HepG2 (cell line): Measurements from ENCODE around the gene LRBA. TPM values are rescaled to one million over a fixed set of nuclear protein-coding genes. Genes with fewer than 3 reads are reported as not detected.

ENCODE experiments used
- ATAC-seq: fragments of 200-7000 bp; cut with Tn5 transposase; 3 replicates; pipeline ENCODE4 v1.9.1; 2020; ENCODE audit warnings: mild to moderate bottlenecking, moderate library complexity
- BruUV-seq: library from RNA; stranded (reverse); fragments of 400-500 nt; replicated peaks from 2 replicates; lab custom pipeline; 2021; lab: Mats Ljungman, UMichigan
- CTCF ChIA-PET: fragments of 300-600 bp; formaldehyde crosslinking; extraction: SDS; loops from one replicate; lab custom pipeline; 2021; ENCODE audit warnings: low total read pairs, inconsistent platforms, low intra/inter-chr PET ratio; lab: Yijun Ruan, JAX
- POLR2A ChIA-PET: fragments of 350-600 bp; sonication (Branson Sonifier 250); formaldehyde crosslinking; loops from one replicate; lab custom pipeline; 2020; ENCODE audit warnings: antibody characterized with exemption, inconsistent platforms; lab: Yijun Ruan, JAX
- DNase-seq: peaks from one replicate; pipeline ENCODE4 v3.0.0-alpha.2; 2015; ENCODE audit warnings: low spot score
- FAIRE-seq: peaks from 3 replicates; lab custom pipeline; 2011; peaks lifted over from hg19 to GRCh38; lab: Jason Lieb, UNC
- H2AFZ ChIP-seq: one replicate; pipeline ENCODE4 v1.6.1; 2011; ENCODE audit warnings: low read length, inconsistent platforms
- H3K27ac ChIP-seq: fragments of 300-600 bp; 3 replicates; pipeline ENCODE4 v1.8.0; 2011; ENCODE audit warnings: mixed run types, mild to moderate bottlenecking, mixed read lengths, low read length, inconsistent platforms; ENCODE audit not compliant: insufficient read depth; ENCODE audit errors: extremely low read length
- H3K27me3 ChIP-seq, 2 experiments: fragments of 200-600 bp in 1 of 2; 2 replicates in 1 of 2; 3 replicates in 1 of 2; pipeline versions ENCODE4 v1.6.0 to v1.8.0; 2011; ENCODE audit warnings: low read length in 2 of 2, mild to moderate bottlenecking in 2 of 2, moderate library complexity in 2 of 2, inconsistent platforms in 1 of 2; ENCODE audit not compliant: insufficient read depth in 2 of 2, control insufficient read depth in 1 of 2
- H3K36me3 ChIP-seq, 2 experiments: fragments of 200-600 bp in 1 of 2; replicated peaks in 1 of 2; 2 replicates in 1 of 2; 3 replicates in 1 of 2; pipeline versions ENCODE4 v1.5.1 to v1.8.0; 2011; ENCODE audit warnings: low read length in 2 of 2, inconsistent platforms in 1 of 2; ENCODE audit not compliant: insufficient read depth in 2 of 2, control insufficient read depth in 1 of 2
- H3K4me1 ChIP-seq: 2 replicates; pipeline ENCODE4 v1.5.1; 2012; ENCODE audit warnings: low read length, inconsistent platforms; ENCODE audit not compliant: insufficient read depth
- H3K4me2 ChIP-seq: 2 replicates; pipeline ENCODE4 v1.6.0; 2011; ENCODE audit warnings: low read depth, low read length, inconsistent platforms
- H3K4me3 ChIP-seq, 3 experiments: fragments of 200-600 bp in 1 of 3; sonication (generic), shearing (Covaris generic) in 1 of 3; replicated peaks in 1 of 3; 2 replicates each; pipeline ENCODE4 v1.5.1; 2011 to 2016; ENCODE audit warnings: low read length in 3 of 3, inconsistent platforms in 2 of 3, low read depth in 2 of 3, mild to moderate bottlenecking in 2 of 3, control low read depth in 1 of 3, mixed read lengths in 1 of 3; ENCODE audit not compliant: insufficient read depth in 1 of 3
- H3K79me2 ChIP-seq: one replicate; pipeline ENCODE4 v1.6.1; 2011; ENCODE audit warnings: low read length, inconsistent platforms; ENCODE audit not compliant: insufficient read depth
- H3K9ac ChIP-seq: 2 replicates; pipeline ENCODE4 v1.6.0; 2011; ENCODE audit warnings: mild to moderate bottlenecking, low read depth, low read length, inconsistent platforms; ENCODE audit not compliant: insufficient read depth
- H3K9me3 ChIP-seq: 2 replicates; pipeline ENCODE4 v1.5.1; 2012; ENCODE audit warnings: mild to moderate bottlenecking, low read length
- H4K20me1 ChIP-seq: 2 replicates; pipeline ENCODE4 v1.6.0; 2011; ENCODE audit warnings: inconsistent platforms, mild to moderate bottlenecking, low read length, moderate library complexity; ENCODE audit not compliant: insufficient read depth
- ATF6 ChIP-seq: sonication (generic); formaldehyde crosslinking; conservative IDR thresholded peaks from 2 replicates; pipeline ENCODE4 v1.4.0; 2020; ENCODE audit warnings: missing genetic modification reagents
- FOSL1 ChIP-seq: sonication (generic); formaldehyde crosslinking; IDR thresholded peaks from 2 replicates; pipeline ENCODE4 v1.9.0; 2021; ENCODE audit warnings: missing genetic modification reagents, borderline replicate concordance
- HNF1B ChIP-seq: sonication (generic); formaldehyde crosslinking; IDR thresholded peaks from 2 replicates; pipeline ENCODE4 v1.5.1; 2020; ENCODE audit warnings: mild to moderate bottlenecking, moderate library complexity, missing genetic modification reagents
- HOXA5 ChIP-seq: sonication (generic); formaldehyde crosslinking; IDR thresholded peaks from 2 replicates; pipeline ENCODE4 v1.4.0; 2020; ENCODE audit warnings: missing genetic modification reagents
- IRF2 ChIP-seq: IDR thresholded peaks from 2 replicates; pipeline ENCODE4 v1.6.1; 2018; ENCODE audit warnings: missing genetic modification reagents, missing compliant biosample characterization
- PCBP1 ChIP-seq: fragments of 200-400 bp; formaldehyde crosslinking; IDR thresholded peaks from 2 replicates; pipeline ENCODE4 v1.6.1; 2017; ENCODE audit warnings: mild to moderate bottlenecking, low read depth, low read length, borderline replicate concordance
- SKIL ChIP-seq: sonication (generic); formaldehyde crosslinking; IDR thresholded peaks from 2 replicates; pipeline ENCODE4 v1.8.0; 2022; ENCODE audit warnings: missing genetic modification reagents, mild to moderate bottlenecking, moderate library complexity, borderline replicate concordance
- SMC3 ChIP-seq: IDR thresholded peaks from 2 replicates; pipeline ENCODE4 v1.6.1; 2011; ENCODE audit warnings: low read length, improper control_type of control experiment
- ZFYVE20 ChIP-seq: sonication (generic); formaldehyde crosslinking; IDR thresholded peaks from 2 replicates; pipeline ENCODE4 v1.8.0; 2023; ENCODE audit warnings: low read depth, mild to moderate bottlenecking, moderate library complexity, missing genetic modification reagents, borderline replicate concordance
- ZNF230 ChIP-seq: sonication (generic); formaldehyde crosslinking; IDR thresholded peaks from 2 replicates; pipeline ENCODE4 v1.4.0; 2020; ENCODE audit warnings: mild to moderate bottlenecking, missing genetic modification reagents
- ZNF24 ChIP-seq: fragments of 450-650 bp; IDR thresholded peaks from 2 replicates; pipeline ENCODE4 v1.6.1; 2017; ENCODE audit warnings: antibody characterized with exemption, mild to moderate bottlenecking
- ZNF432 ChIP-seq: sonication (generic); formaldehyde crosslinking; IDR thresholded peaks from 2 replicates; pipeline ENCODE4 v1.5.0; 2020; ENCODE audit warnings: missing genetic modification reagents, mild to moderate bottlenecking, borderline replicate concordance
- ZNF766 ChIP-seq: sonication (generic); formaldehyde crosslinking; IDR thresholded peaks from 2 replicates; pipeline ENCODE4 v1.5.0; 2020; ENCODE audit warnings: missing genetic modification reagents, borderline replicate concordance
- ZNF775 ChIP-seq: sonication (generic); formaldehyde crosslinking; IDR thresholded peaks from 2 replicates; pipeline ENCODE4 v1.4.0; 2020; ENCODE audit warnings: missing genetic modification reagents, mild to moderate bottlenecking, moderate library complexity, borderline replicate concordance
- ZNF792 ChIP-seq: IDR thresholded peaks from 2 replicates; pipeline ENCODE4 v1.6.1; 2016
- ZNF841 ChIP-seq: sonication (generic); formaldehyde crosslinking; IDR thresholded peaks from 2 replicates; pipeline ENCODE4 v1.8.1; 2023; ENCODE audit warnings: missing genetic modification reagents, borderline replicate concordance
- WGBS: methylation state at CpG from one replicate; pipeline ENCODE4 v1.1.6; 2017; ENCODE audit warnings: low lambda C conversion rate; 5-methylcytosine and 5-hydroxymethylcytosine counted together
- in situ Hi-C: cut with HindIII; loops from 2 replicates; pipeline ENCODE4 v1.10.0; 2017; ENCODE audit warnings: low pct_unique_long_range_greater_than_20kb; ENCODE audit not compliant: extremely low pct_ligation_motif_present
- intact Hi-C: fragments of 100-400 bp; cut with micrococcal nuclease; formaldehyde crosslinking; loops from one replicate; pipeline ENCODE4 v1.10.0; 2022; ENCODE audit not compliant: unreplicated experiment
- polyA plus RNA-seq, 8 experiments: library from polyadenylated mRNA; depleted of rRNA in 3 of 8; stranded (reverse) in 7 of 8; unstranded in 1 of 8; fragments of >200 nt; fragmentation: Illumina TruSeq in 4 of 8; extraction: Trizol in 4 of 8; gene quantifications; 2 replicates each; pipeline versions ENCODE4 v1.2.1 to v1.2.3, GENCODE V29; 2011 to 2016; ENCODE audit warnings: low read depth in 4 of 8, missing spikeins in 1 of 8, mixed read lengths in 1 of 8; ENCODE audit not compliant: insufficient read depth in 1 of 8
- total RNA-seq, 5 experiments: library from RNA; depleted of rRNA; stranded (reverse); fragments of >200 nt; fragmentation: Illumina TruSeq; extraction: Trizol; gene quantifications; 2 replicates each; pipeline ENCODE4 v1.2.3, GENCODE V29; 2016; ENCODE audit warnings: low read depth in 1 of 5

Gene LRBA
- total and polyA plus RNA-seq, 2 of the 13 experiments (the other 11 are each of a cell fraction or from before 2014, with no cell fraction given), result 21.0 to 37.2 TPM

GRCh38 chr4:150310159-150310895 lies 704.8 kb downstream of the LRBA start (continued):
- TF ChIP-seq FOSL1, result no peak
- no peak for TF ChIP-seq ZNF766 (CRISPR knock-in tag)
- TF ChIP-seq ZNF792 (CRISPR knock-in tag), result no peak
- no peak for TF ChIP-seq PCBP1
- no peak for TF ChIP-seq HNF1B (CRISPR knock-in tag)
- TF ChIP-seq ZNF775 (CRISPR knock-in tag), result no peak
- TF ChIP-seq SMC3, result no peak
- TF ChIP-seq ZNF841 (CRISPR knock-in tag), result no peak
- TF ChIP-seq ZNF24, result no peak

GRCh38 chr4:150308824-150309472 lies 706.1 kb downstream of the LRBA start:
- H4K20me1 ChIP-seq, result no peaks in the 10 kb centered on the region
- FAIRE-seq, result no peak
- H3K36me3 ChIP-seq, result no peaks in the 10 kb centered on the region; a peak in 1 of 5 replicates
- H3K4me2 ChIP-seq, result no peak overlapping the region
- ATAC-seq, result no peak
- no peak overlapping the region for H3K4me3 ChIP-seq
- intact Hi-C loops, result no loop called here
- 97% methylated on average over 4 of the region's 4 CpGs for WGBS
- no peak for DNase-seq
- ChIA-PET CTCF (no interaction called here), POLR2A (no interaction called here)
- H3K9me3 ChIP-seq, result no peaks in the 10 kb centered on the region
- in situ Hi-C loops, result no loop called here
- H3K27me3 ChIP-seq, result no peaks in the 10 kb centered on the region
- TF ChIP-seq ZFYVE20 (CRISPR knock-in tag) (no peak), SKIL (CRISPR knock-in tag) (no peak), ZNF230 (CRISPR knock-in tag) (no peak), IRF2 (CRISPR knock-in tag) (no peak), ZNF432 (no peak), ATF6 (CRISPR knock-in tag) (no peak), HOXA5 (CRISPR knock-in tag) (no peak)
- H3K27ac ChIP-seq, result no peak overlapping the region
- no peak overlapping the region for H2AFZ ChIP-seq
- H3K4me1 ChIP-seq, result no peaks in the 10 kb centered on the region
- BruUV-seq, result no TSS peak
- no peak overlapping the region for H3K9ac ChIP-seq
- H3K79me2 ChIP-seq, result no peaks in the 10 kb centered on the region
